NB4 (cell line): ENCODE data around the gene ABLIM1.

ENCODE experiments used
- POLR2A ChIP-seq: IDR thresholded peaks from 2 replicates; pipeline ENCODE4 v1.6.1; 2011; ENCODE audit warnings: mild to moderate bottlenecking; ENCODE audit not compliant: insufficient read length; ENCODE audit errors: extremely low read depth
- TF ChIP-seq, protein P1 (sequence below): IDR thresholded peaks from one replicate; pipeline ENCODE4 v1.5.1; 2012; ENCODE audit warnings: low read depth, low read length

DNA sequence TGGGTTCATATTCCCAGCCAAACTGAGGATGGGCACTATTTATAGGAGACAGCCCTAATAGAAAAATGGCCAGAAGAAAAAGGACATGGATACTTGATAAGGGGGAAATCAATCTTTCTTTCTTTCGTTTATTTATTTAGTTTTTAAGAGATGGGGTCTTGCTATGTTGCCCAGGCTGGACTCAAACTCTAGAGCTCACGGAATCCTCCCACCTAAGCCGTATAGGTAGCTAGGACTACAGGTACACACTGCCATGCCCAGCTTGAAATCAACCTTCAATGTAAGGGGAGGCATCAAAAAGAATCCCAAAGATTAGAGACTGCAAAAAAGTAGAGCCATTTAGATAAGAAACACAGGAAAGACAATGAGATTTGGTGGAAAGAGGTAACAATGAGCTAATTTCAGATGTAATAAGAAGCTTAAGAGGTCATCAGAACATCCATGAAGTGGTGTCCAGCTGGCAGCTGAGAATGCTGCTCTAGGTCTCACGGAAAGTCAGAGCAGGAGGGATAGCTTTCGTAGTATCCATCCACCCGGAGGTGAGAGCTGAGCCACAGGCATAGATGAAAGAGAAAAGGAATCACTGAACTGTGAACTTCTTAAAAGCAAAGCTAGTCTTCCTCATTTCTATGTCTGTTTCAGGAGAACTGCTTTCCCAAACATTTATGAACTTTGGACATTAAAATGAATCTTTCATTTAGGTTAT, 10.5 kb upstream of the ABLIM1 start:
- TF ChIP-seq POLR2A = no peak
- TF ChIP-seq, protein P1, sequence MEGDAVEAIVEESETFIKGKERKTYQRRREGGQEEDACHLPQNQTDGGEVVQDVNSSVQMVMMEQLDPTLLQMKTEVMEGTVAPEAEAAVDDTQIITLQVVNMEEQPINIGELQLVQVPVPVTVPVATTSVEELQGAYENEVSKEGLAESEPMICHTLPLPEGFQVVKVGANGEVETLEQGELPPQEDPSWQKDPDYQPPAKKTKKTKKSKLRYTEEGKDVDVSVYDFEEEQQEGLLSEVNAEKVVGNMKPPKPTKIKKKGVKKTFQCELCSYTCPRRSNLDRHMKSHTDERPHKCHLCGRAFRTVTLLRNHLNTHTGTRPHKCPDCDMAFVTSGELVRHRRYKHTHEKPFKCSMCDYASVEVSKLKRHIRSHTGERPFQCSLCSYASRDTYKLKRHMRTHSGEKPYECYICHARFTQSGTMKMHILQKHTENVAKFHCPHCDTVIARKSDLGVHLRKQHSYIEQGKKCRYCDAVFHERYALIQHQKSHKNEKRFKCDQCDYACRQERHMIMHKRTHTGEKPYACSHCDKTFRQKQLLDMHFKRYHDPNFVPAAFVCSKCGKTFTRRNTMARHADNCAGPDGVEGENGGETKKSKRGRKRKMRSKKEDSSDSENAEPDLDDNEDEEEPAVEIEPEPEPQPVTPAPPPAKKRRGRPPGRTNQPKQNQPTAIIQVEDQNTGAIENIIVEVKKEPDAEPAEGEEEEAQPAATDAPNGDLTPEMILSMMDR = no peak
